Naive B cell (primary cell): ENCODE measurements around the gene ZER1. TPM values are rescaled to one million over a fixed set of nuclear protein-coding genes. Genes with fewer than 3 reads are reported as not detected.

Source experiments
- ATAC-seq, 2 donors: fragments of 150-1000 bp; cut with Tn5 transposase; 2 replicates each; pipeline ENCODE4 v1.10.0; 2021; ENCODE audit warnings: low read depth in 2 of 2, mild to moderate bottlenecking in 2 of 2, moderate library complexity in 2 of 2
- DNase-seq: peaks from one replicate; pipeline ENCODE4 v3.0.0; 2022
- H3K27ac Mint-ChIP-seq, 6 donors: one replicate each; pipeline ENCODE4 v1.8.0; 2020 to 2022; ENCODE audit warnings: mild to moderate bottlenecking in 6 of 6, mixed read lengths in 6 of 6, moderate library complexity in 5 of 6, inconsistent platforms in 2 of 6
- H3K27me3 Mint-ChIP-seq, 3 donors: one replicate each; pipeline ENCODE4 v1.8.0; 2021 to 2022; ENCODE audit warnings: mixed read lengths in 3 of 3, mild to moderate bottlenecking in 1 of 3
- H3K36me3 Mint-ChIP-seq, 2 donors: one replicate each; pipeline ENCODE4 v1.8.0; 2020 to 2022; ENCODE audit warnings: mixed read lengths in 2 of 2, inconsistent platforms in 1 of 2, mild to moderate bottlenecking in 1 of 2
- H3K4me1 Mint-ChIP-seq, 3 donors: one replicate each; pipeline ENCODE4 v1.8.0; 2020 to 2022; ENCODE audit warnings: mixed read lengths in 3 of 3, inconsistent platforms in 1 of 3, mild to moderate bottlenecking in 1 of 3, moderate library complexity in 1 of 3
- H3K4me3 Mint-ChIP-seq, 8 donors: one replicate each; pipeline ENCODE4 v1.8.0; 2020 to 2022; ENCODE audit warnings: mild to moderate bottlenecking in 8 of 8, mixed read lengths in 8 of 8, moderate library complexity in 8 of 8, inconsistent platforms in 2 of 8
- H3K9me3 Mint-ChIP-seq, 7 donors: one replicate each; pipeline ENCODE4 v1.8.0; 2020 to 2022; ENCODE audit warnings: mixed read lengths in 7 of 7, mild to moderate bottlenecking in 5 of 7, inconsistent platforms in 2 of 7, moderate library complexity in 1 of 7
- polyA plus RNA-seq, 6 donors: library from polyadenylated mRNA; unstranded; fragments of 300-500 nt; fragmentation: Illumina TruSeq; gene quantifications; one replicate each; pipeline ENCODE4 v1.2.3, GENCODE V29; 2021; ENCODE audit warnings: low read depth in 6 of 6

Gene ZER1
- polyA plus RNA-seq, 6 donors from 2014 or later: 30.9 to 43.1 (median 33.0) TPM

DNA sequence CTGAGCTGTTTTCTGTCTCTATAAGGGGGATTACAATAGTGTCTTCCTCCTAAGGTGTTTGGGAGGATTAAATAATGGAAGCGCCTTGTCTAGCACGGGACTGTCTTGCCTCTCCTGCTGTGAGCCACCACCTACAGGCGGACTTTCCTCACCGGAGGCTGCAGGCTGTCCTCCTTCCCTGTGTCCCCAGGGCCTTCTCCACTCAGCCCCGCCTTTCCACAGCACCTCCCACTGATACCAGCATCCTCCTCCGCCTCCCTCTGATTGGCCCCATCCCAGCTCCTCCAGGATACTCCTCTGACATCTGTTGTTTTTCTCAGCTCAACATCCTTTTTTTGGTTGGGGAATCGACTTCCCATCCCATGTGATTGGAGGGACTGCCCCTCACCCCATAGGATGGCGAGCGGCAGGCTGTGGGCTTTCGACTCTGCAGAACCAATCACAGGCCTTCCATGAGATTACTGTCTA, 46.9 kb downstream of the ZER1 start:
- ATAC-seq (no peak), DNase-seq (no peak)
- Mint-ChIP-seq H3K4me3 (peak overlapping the region; percentile 84 to 98 (median 94)), H3K27ac (peak overlapping the region in 5 of 6 donors; percentile 64 to 98 (median 88)), H3K27me3 (no peaks in the 10 kb centered on the region), H3K36me3 (no peaks in the 10 kb centered on the region), H3K4me1 (peaks cover 30 to 40% (median 32%) of the 10 kb centered on the region in 3 donors), H3K9me3 (no peaks in the 10 kb centered on the region)

DNA sequence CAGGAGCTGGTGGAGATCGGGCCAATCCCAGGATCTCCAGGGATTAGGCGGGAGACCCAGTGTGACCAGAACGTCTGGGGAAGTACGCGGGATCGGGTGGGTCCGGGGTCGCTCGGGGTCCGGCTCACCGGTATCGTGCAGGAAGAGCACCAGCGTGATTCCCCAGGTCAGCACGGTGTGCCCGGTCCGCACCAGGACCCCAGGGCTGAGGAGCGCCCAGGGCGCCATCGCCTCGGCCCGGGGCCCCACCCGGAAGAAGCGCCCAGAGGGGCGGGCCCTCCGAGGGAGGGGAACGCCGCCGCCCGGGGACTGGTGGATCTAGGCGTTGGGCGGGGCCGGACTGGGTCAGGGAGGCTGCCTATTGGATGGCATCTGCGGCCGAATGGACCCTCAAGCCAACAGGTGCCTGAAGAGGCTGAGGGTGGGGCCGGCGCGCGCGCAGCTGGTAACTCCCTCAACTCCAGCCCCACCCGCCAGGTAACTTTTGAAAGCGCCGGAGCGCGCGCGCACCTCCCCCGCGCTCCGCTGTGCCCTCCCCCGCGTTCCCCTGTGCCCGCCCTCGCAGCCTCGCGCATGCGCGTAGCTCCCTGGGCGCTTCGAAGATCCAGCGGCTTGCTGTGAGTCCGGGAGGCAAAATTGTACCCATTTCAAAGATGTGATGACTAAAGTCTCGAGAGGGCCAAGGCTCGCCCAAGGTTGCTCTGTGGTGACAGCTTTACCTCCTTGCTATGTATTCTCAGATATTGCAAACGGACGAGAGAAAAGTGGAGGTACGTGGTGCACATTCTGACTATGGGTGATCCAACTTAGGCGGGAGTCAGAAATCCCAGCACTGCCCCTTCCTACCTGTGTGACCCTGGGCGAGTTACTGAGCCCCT, 47.6 kb downstream of the ZER1 start, which contains the start of gene ZDHHC12:
TSS of gene ZDHHC12 (minus strand) at position 262 of the 878 bp plus-strand sequence. CDS start at position 228, 34 bp downstream.
- no peaks in the 10 kb centered on the region for H3K9me3 Mint-ChIP-seq
- ATAC-seq (peak; percentile 98), DNase-seq (peak; percentile 99)
- H3K4me3 Mint-ChIP-seq: peak within 1 kb of the TSS; percentile 84 to 98 (median 94)
- peak within 1 kb of the TSS; percentile 88 to 99 (median 94) for H3K27ac Mint-ChIP-seq
- H3K27me3 Mint-ChIP-seq: no peaks in the 10 kb centered on the region
- no peaks in the 10 kb centered on the region for H3K36me3 Mint-ChIP-seq
- peaks cover 30 to 40% (median 32%) of the 10 kb centered on the region in 3 donors for H3K4me1 Mint-ChIP-seq

DNA sequence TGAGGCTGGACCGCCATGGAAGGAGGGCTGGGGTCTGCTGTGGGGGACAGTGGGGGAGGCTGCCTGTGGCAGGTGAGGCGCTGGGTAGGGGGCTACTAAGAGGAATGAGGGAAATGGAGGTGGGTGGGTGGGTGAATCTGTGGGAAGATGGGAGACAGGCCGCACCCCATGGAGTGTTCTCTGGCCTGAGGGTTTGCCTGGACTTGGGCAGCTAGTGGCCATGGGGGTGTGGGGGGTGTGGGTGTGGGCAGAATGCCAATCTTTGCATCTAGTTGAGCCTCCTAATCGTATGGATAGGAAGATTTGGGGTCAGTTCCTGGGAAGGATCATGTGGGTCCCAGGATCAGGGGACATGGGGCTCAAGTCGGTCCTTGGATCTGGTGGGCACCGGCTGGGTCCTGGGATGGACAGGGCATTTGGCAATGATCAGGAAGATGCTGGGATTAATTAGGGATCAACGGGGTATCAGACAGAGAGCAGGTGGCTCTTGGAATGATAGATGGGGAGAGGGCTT, 48.3 kb downstream of the ZER1 start:
- peak overlapping the region; percentile 84 to 98 (median 94) for H3K4me3 Mint-ChIP-seq
- ATAC-seq (no peak), DNase-seq (no peak)
- H3K36me3 Mint-ChIP-seq: no peaks in the 10 kb centered on the region
- no peaks in the 10 kb centered on the region for H3K27me3 Mint-ChIP-seq
- peak overlapping the region; percentile 87 to 99 (median 92) for H3K27ac Mint-ChIP-seq
- no peaks in the 10 kb centered on the region for H3K9me3 Mint-ChIP-seq
- H3K4me1 Mint-ChIP-seq: peaks cover 30 to 40% (median 32%) of the 10 kb centered on the region in 3 donors

DNA sequence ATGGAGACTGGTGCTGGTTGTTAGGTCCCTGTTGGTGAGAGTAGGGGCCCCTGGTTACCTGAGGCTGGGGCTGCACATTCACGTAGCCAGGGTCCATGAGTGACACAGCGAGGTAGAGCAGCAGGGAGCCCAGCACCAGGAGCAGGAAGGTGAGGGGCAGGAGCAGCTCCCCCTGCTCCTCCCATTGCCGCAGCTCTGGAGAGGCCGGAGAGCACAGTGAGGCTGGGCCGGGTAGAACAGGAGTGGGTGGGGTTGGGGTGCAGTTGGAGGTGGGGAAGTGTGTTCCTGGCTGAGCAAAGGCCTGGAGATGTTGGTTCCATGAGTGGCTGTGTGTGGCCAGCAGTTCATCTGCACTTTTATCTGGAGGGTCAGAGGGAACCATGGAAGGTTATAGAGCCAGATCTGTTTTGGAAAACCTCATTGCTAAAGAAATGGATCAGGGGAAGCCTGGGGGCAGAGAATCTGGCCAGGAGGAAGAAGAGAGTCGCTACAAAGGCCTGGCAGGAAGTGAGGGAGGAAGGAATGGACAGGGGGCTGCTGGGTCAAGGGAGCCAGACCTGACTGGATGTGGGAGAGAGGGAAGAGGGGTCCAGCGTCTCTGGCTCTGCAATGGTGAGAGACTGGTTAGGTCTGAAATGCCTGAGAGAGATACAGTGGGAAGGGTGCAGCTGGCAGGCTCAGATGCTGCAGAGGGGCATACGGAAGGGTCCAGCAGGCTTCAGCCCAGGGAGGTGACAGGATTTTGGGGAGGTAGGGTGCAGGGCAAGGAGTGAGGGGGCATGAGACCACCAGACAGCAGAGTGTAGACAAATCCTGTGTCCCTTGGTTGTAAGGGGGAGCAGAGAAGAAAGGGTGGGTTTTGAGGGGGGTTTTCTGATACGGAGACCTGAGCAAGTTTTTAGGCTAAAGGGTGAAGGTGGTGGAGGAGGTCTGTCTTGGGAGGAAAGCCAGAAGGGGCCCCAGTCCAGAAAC, 49.1 kb downstream of the ZER1 start:
- H3K27me3 Mint-ChIP-seq: no peaks in the 10 kb centered on the region
- peaks cover 30 to 40% (median 32%) of the 10 kb centered on the region in 3 donors for H3K4me1 Mint-ChIP-seq
- peak overlapping the region; percentile 33 to 96 (median 90) for H3K27ac Mint-ChIP-seq
- peak overlapping the region; percentile 84 to 98 (median 94) for H3K4me3 Mint-ChIP-seq
- ATAC-seq (no peak), DNase-seq (no peak)
- no peaks in the 10 kb centered on the region for H3K9me3 Mint-ChIP-seq
- H3K36me3 Mint-ChIP-seq: no peaks in the 10 kb centered on the region

DNA sequence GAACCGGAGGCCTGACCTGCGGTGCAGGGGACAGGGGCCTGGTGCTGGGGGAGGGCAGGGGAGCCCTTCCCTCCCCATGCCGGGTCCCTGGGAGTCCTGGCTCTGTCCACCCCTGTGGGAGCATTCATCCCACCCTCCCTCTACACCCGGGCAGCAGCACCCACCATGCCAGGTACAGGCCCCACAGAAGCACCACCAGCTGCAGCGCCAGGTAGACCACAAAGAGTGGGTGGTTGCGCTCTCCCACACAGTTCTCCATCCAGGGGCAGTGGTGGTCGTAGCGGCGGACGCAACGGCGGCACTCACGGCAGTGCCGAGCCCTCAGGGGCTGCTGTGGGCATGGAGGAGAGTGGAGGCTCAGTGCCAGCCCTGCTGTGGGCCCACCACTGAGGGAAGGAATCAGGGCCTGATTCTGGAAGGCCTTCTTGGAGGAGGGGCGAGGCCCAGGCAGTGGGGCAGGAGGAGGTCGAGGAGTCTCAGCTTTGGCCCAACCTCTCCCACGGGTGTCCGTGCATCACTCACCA, 50.2 kb downstream of the ZER1 start:
- Mint-ChIP-seq H3K27ac (no peak overlapping the region), H3K9me3 (no peaks in the 10 kb centered on the region), H3K4me3 (peak overlapping the region in 3 of 8 donors; percentile 79 to 98 (median 94)), H3K27me3 (no peaks in the 10 kb centered on the region), H3K4me1 (peaks cover 30 to 40% (median 32%) of the 10 kb centered on the region in 3 donors), H3K36me3 (no peaks in the 10 kb centered on the region)
- no peak for ATAC-seq
- DNase-seq: no peak

DNA sequence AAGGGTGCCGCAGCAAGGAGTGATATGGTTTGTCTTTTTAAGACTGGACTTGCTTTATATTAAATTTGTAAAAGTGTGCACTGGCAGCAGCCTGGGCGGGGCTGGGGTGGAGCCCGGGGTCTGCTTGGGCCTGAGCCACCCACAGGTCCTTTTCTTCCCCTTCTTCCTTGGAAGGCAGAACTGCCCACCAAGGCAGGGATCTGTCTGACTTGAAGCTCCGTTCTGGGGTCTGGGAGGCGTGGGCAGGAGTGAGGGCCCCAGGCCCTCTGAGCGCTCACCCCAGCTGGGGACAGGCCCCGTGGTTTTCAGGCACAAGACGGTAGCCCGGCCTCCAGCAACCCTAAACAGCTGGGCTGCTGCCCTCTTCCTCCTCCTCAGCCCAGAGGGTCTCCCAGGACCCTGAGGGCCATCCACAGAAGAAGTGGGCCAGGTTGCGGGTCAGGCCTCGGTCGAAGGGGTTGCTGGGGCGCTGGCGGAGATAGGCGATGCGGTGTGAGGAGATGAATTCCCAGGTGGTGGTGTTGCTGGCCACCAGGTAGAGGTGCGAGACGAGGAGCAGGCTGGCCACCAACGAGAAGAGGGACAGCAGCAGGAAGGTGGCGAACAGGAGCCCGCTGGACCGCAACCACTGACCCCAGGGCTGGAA, 50.8 kb downstream of the ZER1 start:
- H3K4me3 Mint-ChIP-seq: peak overlapping the region in 3 of 8 donors; percentile 19 to 89 (median 43)
- H3K9me3 Mint-ChIP-seq: no peaks in the 10 kb centered on the region
- peaks cover 30 to 36% (median 32%) of the 10 kb centered on the region in 3 donors for H3K4me1 Mint-ChIP-seq
- no peaks in the 10 kb centered on the region for H3K27me3 Mint-ChIP-seq
- H3K36me3 Mint-ChIP-seq: no peaks in the 10 kb centered on the region
- DNase-seq (no peak), ATAC-seq (no peak)
- H3K27ac Mint-ChIP-seq: no peak overlapping the region

DNA sequence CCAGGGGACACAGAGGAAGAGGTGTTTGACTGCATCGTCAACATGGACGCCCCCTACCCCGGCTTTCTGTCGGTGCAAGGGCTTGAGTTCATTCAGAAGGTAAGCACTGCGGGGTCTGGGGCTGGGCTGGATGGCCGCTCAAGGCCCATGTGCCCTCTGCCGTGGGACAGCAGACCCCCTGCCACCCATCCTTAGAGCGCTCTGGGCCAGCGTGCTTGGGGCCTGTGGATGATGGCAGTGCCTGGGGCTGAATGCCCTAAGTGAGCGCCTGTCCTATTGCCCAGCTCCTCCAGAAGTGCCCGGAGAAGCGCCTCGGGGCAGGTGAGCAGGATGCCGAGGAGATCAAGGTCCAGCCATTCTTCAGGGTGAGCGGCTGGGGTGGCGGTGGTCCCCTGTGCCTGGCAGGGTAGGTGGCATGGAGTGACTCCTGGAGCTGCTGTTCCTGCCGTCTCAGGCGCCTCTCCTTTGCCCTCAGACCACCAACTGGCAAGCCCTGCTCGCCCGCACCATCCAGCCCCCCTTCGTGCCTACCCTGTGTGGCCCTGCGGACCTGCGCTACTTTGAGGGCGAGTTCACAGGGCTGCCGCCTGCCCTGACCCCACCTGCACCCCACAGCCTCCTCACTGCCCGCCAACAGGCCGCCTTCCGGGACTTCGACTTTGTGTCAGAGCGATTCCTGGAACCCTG, 51.7 kb downstream of the ZER1 start:
- Mint-ChIP-seq H3K27ac (no peak overlapping the region), H3K4me3 (peak overlapping the region in 1 of 8 donors; percentile 49), H3K4me1 (peaks cover 29 to 31% (median 30%) of the 10 kb centered on the region in 3 donors), H3K36me3 (no peaks in the 10 kb centered on the region), H3K9me3 (no peaks in the 10 kb centered on the region), H3K27me3 (no peaks in the 10 kb centered on the region)
- DNase-seq: no peak
- no peak for ATAC-seq

DNA sequence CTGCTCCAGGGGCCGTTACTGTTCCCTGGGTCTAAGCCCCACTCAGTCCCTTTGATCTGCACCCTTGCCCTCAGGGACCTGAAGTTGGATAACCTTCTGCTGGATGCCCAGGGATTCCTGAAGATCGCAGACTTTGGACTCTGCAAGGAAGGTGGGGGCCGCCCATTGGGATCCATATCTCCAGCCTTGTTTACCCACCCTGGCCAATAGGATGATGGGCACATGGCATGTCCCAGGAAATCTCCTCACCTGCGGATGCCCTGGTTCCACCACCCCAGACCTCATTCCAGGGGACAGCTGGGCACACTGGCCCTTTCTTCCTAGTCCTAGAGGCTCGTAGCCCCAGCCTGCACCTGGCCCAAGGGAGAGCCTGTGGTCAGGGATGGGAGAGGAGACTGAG, 53.3 kb downstream of the ZER1 start:
- Mint-ChIP-seq H3K9me3 (no peaks in the 10 kb centered on the region), H3K27ac (no peak overlapping the region), H3K4me3 (no peak overlapping the region), H3K36me3 (no peaks in the 10 kb centered on the region), H3K27me3 (no peaks in the 10 kb centered on the region), H3K4me1 (peaks cover 17 to 21% (median 18%) of the 10 kb centered on the region in 3 donors)
- ATAC-seq: no peak
- DNase-seq: no peak

DNA sequence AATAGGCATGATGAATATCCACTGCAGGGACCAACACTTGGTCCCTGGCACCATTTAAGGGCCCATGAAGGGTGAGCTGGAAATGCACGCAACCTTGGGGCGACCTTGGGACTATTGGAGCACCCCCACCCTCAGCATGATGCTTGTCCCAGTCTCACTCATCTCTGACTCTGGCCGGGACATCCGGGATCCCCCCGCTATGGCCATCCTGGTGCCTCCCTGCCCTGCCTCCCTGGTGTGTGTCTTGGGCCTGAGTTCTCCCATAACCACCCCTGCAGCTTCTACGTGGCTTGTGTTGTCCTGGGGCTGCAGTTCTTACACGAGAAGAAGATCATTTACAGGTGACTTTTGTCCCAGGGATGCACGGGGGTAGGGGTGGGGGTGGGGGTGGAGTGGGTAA, 53.7 kb downstream of the ZER1 start:
- ATAC-seq (no peak), DNase-seq (no peak)
- Mint-ChIP-seq H3K4me1 (peaks cover 13 to 16% (median 13%) of the 10 kb centered on the region in 3 donors), H3K27me3 (no peaks in the 10 kb centered on the region), H3K36me3 (no peaks in the 10 kb centered on the region), H3K27ac (no peak overlapping the region), H3K9me3 (no peaks in the 10 kb centered on the region), H3K4me3 (no peak overlapping the region)

DNA sequence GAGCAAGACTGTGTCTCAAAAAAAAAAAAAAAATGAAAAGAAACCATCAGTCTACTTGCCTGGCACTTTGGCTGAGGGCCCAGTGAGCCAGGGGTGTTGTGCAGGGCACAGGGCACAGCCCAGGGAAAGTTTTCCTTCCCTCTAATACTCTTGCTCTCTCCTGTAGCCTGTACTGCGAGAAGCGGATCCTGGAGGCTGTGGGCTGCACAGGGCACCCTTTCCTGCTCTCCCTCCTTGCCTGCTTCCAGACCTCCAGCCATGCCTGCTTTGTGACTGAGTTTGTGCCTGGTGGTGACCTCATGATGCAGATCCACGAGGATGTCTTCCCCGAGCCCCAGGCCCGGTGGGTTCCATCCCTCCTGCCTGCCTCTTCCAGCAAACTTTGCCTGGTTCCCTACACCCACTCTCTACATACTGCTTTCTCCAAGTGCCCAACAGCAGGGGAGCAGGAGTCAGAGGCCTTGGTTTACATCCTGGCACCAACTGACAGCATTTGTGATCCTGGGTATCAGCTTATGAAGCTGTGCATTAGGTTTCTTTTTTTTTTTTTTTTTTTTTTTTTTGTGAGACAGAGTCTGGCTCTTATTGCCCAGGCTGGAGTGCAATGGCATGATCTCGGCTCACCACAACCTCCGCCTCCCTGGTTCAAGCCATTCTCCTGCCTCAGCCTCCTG, 55.0 kb downstream of the ZER1 start:
- DNase-seq: no peak
- Mint-ChIP-seq H3K4me1 (peaks cover under 1 to 4% (median 3%) of the 10 kb centered on the region in 3 donors), H3K36me3 (no peaks in the 10 kb centered on the region), H3K9me3 (no peaks in the 10 kb centered on the region), H3K4me3 (no peak overlapping the region), H3K27me3 (no peaks in the 10 kb centered on the region), H3K27ac (no peak overlapping the region)
- ATAC-seq: no peak

DNA sequence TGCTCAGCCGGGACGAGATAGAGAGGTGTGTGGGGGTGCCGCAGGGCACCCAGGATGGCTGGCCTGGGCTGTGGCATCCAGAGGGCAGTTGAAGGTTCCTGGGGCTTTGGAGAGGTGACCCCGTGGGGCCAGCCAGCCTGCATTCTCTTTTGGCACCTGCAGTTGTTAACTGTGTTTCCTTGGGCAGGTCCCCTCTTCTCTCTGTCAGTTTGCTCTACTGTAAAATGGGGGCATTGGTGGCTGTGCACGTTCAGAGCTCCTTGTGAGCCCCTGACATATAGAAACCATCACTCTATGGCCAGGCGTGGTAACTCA, 56.3 kb downstream of the ZER1 start:
- H3K27me3 Mint-ChIP-seq: no peaks in the 10 kb centered on the region
- DNase-seq: no peak
- H3K27ac Mint-ChIP-seq: no peak overlapping the region
- H3K9me3 Mint-ChIP-seq: no peaks in the 10 kb centered on the region
- H3K36me3 Mint-ChIP-seq: no peaks in the 10 kb centered on the region
- H3K4me3 Mint-ChIP-seq: peak overlapping the region in 1 of 8 donors; percentile 42
- peaks cover 0 to 2% (median 0%) of the 10 kb centered on the region in 3 donors for H3K4me1 Mint-ChIP-seq
- no peak for ATAC-seq
